IPS-11a (cell line): ENCODE data around the gene BRIP1.
"Not testable (repeated sequence)": the region's sequence is repeated elsewhere in the genome, so short reads cannot be mapped to it uniquely, and the experiment has no call there.

Source experiments
- H3K4me3 ChIP-seq: one replicate; pipeline ENCODE4 v1.5.1; 2013; ENCODE audit warnings: low read depth, low read length, control low read depth

The BRIP1 gene

GRCh38 chr17:61702450-61702849 is 160.9 kb downstream of the BRIP1 start:
- no peak overlapping the region for H3K4me3 ChIP-seq

DNA sequence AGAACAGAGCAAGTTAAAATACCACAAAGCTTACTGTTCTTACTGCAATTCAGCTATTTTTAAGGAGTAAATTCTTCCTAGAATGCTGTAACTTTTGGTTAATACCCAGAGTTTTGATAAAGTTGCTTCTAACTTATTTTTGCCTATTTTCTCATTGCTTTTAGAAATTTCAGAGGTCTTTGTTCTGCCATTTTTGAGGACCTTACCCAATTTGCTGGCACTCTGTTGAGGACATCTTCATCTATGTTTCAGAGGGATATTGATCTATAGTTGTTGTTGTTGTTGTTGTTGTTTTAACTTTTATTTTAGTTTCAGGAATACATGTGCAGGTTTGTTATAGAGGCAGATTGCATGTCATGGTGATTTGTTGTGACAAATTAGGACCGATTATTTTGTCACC is 161.3 kb downstream of the BRIP1 start:
- no peak overlapping the region for H3K4me3 ChIP-seq

DNA sequence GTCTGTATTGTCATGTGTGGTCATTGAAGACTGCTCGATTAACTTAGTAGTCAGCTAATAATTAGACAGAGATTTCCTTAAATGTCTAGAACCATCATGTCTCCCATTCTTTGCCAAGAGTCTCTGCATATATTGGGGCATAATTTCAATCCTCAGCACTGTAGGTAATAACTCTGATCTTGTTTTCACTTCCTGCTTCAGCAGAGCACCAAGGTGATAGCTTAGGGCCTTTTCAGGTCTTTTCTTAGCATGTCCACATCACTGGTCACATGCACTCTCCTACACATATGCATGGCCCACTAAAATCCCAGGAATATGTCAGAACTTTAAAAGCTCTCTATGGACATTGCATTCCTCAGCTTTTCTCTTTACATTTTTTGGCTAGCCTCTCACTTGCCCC is 162.0 kb downstream of the BRIP1 start:
- H3K4me3 ChIP-seq: no peak overlapping the region

GRCh38 chr17:61700252-61700651 is 163.1 kb downstream of the BRIP1 start:
- H3K4me3 ChIP-seq: no peak overlapping the region

GRCh38 chr17:61699694-61700093 is 163.6 kb downstream of the BRIP1 start:
- H3K4me3 ChIP-seq: no peak overlapping the region

DNA sequence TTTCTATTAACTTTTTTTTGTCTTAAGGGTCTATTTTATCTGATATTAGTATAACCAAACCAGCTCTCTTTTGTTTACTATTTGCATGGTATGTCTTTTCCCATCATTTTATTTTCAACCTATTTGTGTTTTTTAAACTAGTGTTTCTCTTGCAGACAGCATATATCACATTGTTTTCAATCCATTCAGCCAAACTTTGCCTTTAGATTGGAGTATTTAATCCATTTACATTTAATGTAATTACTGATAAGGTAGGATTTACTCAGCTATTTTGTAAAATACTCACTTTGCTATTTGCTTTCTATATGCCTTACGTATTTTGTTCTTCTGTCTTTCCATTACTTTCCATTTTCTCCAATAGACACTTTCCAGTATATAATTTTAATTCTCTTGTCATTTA is 164.3 kb downstream of the BRIP1 start:
- H3K4me3 ChIP-seq: no peak overlapping the region

DNA sequence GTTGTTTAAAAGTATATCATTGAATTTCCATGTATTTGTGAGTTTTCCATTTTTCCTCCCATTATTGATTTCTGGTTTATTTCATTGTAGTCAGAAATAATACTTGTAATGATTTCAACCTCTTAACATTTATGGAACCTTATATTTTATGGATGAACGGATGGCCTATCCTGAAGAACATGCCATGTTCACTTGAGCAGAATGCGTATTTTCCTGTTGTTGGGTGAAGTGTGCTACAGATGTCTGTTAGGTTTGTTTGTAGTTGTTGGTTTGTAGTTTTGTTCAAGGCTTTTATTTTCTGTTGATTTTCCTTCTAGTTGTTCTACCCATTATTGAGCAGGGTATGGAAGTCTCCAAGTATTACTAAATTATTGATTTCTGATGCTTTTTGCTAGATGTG is 165.1 kb downstream of the BRIP1 start:
- H3K4me3 ChIP-seq: no peak overlapping the region

DNA sequence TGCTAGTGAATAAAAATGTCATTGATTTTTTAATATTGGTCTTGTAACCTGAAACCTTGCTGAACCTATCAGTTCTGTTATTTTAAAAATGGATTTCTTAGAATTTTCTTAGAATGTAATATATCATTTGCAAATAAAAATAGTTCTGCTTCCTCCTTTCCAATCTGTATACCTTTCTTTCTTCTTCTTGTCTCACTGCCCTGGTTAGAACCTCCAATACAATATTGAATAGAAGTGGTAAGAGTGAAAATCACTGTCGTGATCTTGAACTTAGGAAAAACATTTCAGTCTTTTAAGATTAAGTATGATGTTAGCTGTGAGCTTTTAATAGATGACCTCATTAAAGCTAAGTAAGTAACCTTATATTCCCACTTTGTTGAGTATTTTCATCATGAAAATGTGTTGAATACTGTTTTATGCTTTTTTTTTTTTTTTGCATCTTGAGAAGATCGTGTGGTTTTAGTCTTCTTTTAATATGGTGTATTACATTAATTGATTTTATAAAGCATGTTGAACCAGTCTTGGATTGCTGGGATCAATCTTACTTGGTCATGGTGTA is 167.5 kb downstream of the BRIP1 start:
- H3K4me3 ChIP-seq: no peak overlapping the region

DNA sequence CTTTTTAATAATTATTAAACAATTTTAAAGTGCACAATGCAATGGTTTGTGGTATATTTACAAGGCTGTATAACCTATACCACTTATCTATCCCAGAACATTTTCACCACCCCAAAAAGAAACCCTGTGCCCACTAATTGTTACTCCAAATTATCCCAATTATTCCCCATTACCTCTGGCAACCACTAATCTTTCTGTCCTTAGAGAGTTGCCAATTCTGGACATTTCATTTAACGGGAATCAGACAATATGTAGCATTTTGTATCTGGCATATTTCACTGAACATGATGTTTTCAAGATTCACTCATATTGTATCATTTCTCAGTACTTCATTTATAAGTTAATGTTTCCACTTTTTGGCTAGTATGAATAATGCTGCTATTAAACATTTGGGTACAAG is 169.2 kb downstream of the BRIP1 start:
- H3K4me3 ChIP-seq: no peak overlapping the region

GRCh38 chr17:61689610-61690180 is 173.6 kb downstream of the BRIP1 start:
- H3K4me3 ChIP-seq: no peak overlapping the region

GRCh38 chr17:61687769-61688168 is 175.6 kb downstream of the BRIP1 start:
- no peak overlapping the region for H3K4me3 ChIP-seq

GRCh38 chr17:61686113-61686512 is 177.2 kb downstream of the BRIP1 start:
- H3K4me3 ChIP-seq: no peak overlapping the region

GRCh38 chr17:61684818-61685217 is 178.5 kb downstream of the BRIP1 start:
- H3K4me3 ChIP-seq: no peak overlapping the region

- H3K4me3 ChIP-seq: no peak overlapping the region
Observed at GRCh38 chr17:61684172-61684571, 179.2 kb downstream of the BRIP1 start.

DNA sequence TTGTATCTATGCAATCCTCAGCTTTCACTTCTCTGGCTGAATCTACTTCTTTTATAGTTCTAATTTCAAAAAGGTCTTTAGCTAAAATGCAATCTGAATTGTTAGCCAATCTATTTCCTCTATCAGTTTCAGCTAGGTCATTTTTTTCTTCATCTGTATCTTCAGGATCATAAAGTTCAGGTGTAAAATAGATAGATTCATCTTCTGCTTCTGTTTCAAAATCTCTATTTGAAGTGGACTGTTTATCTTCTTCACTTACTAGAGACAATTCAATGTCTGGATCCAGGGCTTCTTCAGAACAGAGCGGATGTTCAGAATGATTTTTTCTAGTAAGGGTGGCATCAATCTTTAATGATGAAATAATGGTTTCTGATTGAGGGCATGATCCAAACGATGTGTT is 179.9 kb downstream of the BRIP1 start:
- no peak overlapping the region for H3K4me3 ChIP-seq

DNA sequence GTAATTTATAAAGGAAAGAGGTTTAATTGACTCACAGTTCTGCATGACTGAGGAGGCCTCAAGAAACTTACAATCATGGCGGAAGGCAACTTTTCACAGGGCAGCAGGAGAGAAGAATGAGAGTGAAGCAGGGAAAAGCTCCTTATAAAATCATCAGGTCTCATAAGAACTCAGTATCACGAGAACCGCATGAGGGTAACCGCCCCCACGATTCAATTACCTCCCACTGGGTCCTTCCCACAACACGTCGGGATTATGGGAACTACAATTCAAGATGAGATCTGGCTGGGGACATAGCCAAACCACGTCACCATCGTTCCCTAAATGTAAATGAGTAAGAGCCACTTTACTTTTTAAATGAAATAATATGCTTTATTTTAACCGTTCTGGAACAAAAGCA is 182.4 kb downstream of the BRIP1 start:
- H3K4me3 ChIP-seq: no peak overlapping the region

DNA sequence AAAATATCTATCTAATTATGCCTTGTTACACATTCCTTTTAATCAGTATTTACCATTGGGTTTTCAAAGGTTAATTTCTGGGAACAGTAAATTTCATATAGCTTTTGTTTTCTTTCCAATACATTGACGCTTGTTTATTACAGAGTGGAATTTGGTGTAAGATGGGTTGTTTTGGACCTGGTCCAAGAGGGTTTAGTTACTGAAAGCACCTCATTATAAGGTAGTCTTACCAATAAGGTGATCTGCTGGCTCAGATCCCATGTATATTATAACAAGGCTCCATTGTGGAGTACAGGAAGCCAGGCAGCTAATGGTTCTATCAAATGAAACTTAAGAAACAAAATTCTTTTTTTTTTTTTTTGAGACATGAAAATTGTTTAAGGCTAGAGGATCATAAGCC is 185.0 kb downstream of the BRIP1 start:
- no peak overlapping the region for H3K4me3 ChIP-seq

DNA sequence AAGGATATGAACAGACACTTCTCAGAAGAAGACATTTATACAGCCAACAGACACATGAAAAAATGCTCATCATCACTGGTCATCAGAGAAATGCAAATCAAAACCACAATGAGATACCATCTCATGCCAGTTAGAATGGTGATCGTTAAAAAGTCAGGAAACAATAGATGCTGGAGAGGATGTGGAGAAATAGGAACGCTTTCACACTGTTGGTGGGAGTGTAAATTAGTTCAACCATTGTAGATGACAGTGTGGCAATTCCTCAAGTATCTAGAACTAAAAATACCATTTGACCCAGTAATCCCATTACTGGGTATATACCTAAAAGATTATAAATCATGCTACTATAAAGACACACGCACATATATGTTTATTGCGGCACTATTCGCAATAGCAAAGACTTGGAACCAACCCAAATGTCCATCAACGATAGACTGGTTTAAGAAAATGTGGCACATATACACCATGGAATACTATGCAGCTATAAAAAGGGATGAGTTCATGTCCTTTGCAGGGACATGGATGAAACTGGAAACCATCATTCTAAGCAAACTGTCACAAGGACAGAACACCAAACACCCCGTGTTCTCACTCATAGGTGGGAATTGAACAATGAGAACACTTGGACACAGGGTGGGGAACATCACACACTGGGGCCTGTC is 186.0 kb downstream of the BRIP1 start:
- H3K4me3 ChIP-seq: not testable (repeated sequence)

GRCh38 chr17:61676522-61676921 is 186.8 kb downstream of the BRIP1 start:
- not testable (repeated sequence) for H3K4me3 ChIP-seq

- not testable (repeated sequence) for H3K4me3 ChIP-seq
Observed at GRCh38 chr17:61674609-61675008, 188.7 kb downstream of the BRIP1 start.

GRCh38 chr17:61673019-61673897 is 190.1 kb downstream of the BRIP1 start:
- H3K4me3 ChIP-seq: not testable (repeated sequence)

DNA sequence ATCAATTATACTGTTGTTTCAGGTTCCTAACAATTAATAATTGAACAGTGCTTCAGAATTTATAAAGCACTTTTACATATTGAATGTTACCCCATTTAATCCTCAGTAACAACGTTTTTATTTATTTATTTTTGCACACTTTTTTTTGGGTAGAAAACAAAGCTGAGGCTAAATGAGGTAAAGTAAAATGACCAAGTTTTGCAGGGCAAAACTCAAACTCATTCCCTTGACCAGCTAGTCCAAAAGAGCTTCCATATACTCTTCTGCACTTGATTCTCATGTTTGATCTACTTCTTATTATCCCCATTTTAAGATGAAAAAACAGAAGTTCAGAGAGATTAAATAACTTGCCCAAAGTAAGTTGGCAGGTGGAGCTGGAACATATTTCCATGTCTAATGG is 191.2 kb downstream of the BRIP1 start:
- no peak overlapping the region for H3K4me3 ChIP-seq
